GM06990 (cell line): ENCODE measurements around the gene EVI2A.

ENCODE experiments used
- DNase-seq: peaks from one replicate; pipeline ENCODE4 v3.0.0-alpha.2; 2011; ENCODE audit not compliant: insufficient read length; ENCODE audit errors: extremely low read depth
- H3K27me3 ChIP-seq: replicated peaks from 2 replicates; pipeline ENCODE4 v1.6.0; 2011; ENCODE audit warnings: low read length; ENCODE audit not compliant: control insufficient read depth, insufficient read depth
- H3K36me3 ChIP-seq: 2 replicates; pipeline ENCODE4 v1.5.1; 2011; ENCODE audit warnings: low read length; ENCODE audit not compliant: control insufficient read depth, insufficient read depth
- H3K4me3 ChIP-seq: replicated peaks from 2 replicates; pipeline ENCODE4 v1.5.1; 2011; ENCODE audit warnings: low read depth, mild to moderate bottlenecking, control low read depth, low read length
- CTCF ChIP-seq: IDR thresholded peaks from 2 replicates; pipeline ENCODE4 v1.5.1; 2011; ENCODE audit warnings: low read length, control low read depth, mild to moderate bottlenecking, inconsistent platforms; ENCODE audit not compliant: insufficient read depth, poor library complexity, severe bottlenecking

EVI2A gene

GRCh38 chr17:31307640-31308039 lies 13.8 kb downstream of the EVI2A start:
- H3K27me3 ChIP-seq = no peaks in the 10 kb centered on the region
- DNase-seq = no peak
- TF ChIP-seq CTCF = no peak
- peaks cover 4% of the 10 kb centered on the region for H3K36me3 ChIP-seq
- peak overlapping the region; percentile 17; the same call in 1 of the 2 replicates for H3K4me3 ChIP-seq

- no peak for DNase-seq
- Histone ChIP-seq H3K27me3 (no peaks in the 10 kb centered on the region), H3K4me3 (no peak overlapping the region), H3K36me3 (no peaks in the 10 kb centered on the region)
- TF ChIP-seq CTCF = no peak
These were observed 21.8 kb downstream of the EVI2A start for GRCh38 chr17:31299624-31300023.

- no peak for TF ChIP-seq CTCF
- no peak within 1 kb of the TSS for H3K4me3 ChIP-seq
- DNase-seq = no peak
- no peaks in the 10 kb centered on the region for H3K27me3 ChIP-seq
- H3K36me3 ChIP-seq = no peaks in the 10 kb centered on the region
These were observed 24.3 kb downstream of the EVI2A start, which contains the start of gene OMG for GRCh38 chr17:31297090-31297489. TSS of gene OMG (minus strand) at chr17:31297239. CDS start at chr17:31296331, 908 bp downstream.

- no peak for DNase-seq
- Histone ChIP-seq H3K4me3 (no peak overlapping the region), H3K36me3 (no peaks in the 10 kb centered on the region), H3K27me3 (no peaks in the 10 kb centered on the region)
- TF ChIP-seq CTCF = no peak
These were observed 25.3 kb downstream of the EVI2A start for GRCh38 chr17:31296142-31296541.

GRCh38 chr17:31295489-31295871 lies 25.9 kb downstream of the EVI2A start:
- no peak for DNase-seq
- H3K4me3 ChIP-seq = no peak overlapping the region
- no peak for TF ChIP-seq CTCF
- H3K27me3 ChIP-seq = no peaks in the 10 kb centered on the region
- H3K36me3 ChIP-seq = no peaks in the 10 kb centered on the region

GRCh38 chr17:31294820-31295488 lies 26.5 kb downstream of the EVI2A start:
- no peaks in the 10 kb centered on the region for H3K27me3 ChIP-seq
- no peak for DNase-seq
- no peak for TF ChIP-seq CTCF
- H3K36me3 ChIP-seq = no peaks in the 10 kb centered on the region
- H3K4me3 ChIP-seq = no peak overlapping the region
